HEK293 (cell line): Measurements from ENCODE around the gene ATP6V1D.

Experiments
- CTCF ChIA-PET: fragments of 350-600 bp; formaldehyde crosslinking; extraction: SDS; loops from one replicate; lab custom pipeline; 2021; ENCODE audit warnings: antibody characterized with exemption; lab: Yijun Ruan, JAX
- POLR2A ChIA-PET: fragments of 300-600 bp; formaldehyde crosslinking; extraction: SDS; loops from one replicate; lab custom pipeline; 2020; ENCODE audit warnings: antibody characterized with exemption, inconsistent platforms; lab: Yijun Ruan, JAX
- H3K27ac ChIP-seq: fragments of 200-500 bp; sonication (Bioruptor generic); 2 replicates; pipeline ENCODE4 v1.5.1; 2014; ENCODE audit warnings: low read depth, low read length, control low read depth, inconsistent platforms; ENCODE audit errors: extremely low read depth
- H3K36me3 ChIP-seq, 2 experiments: fragments of 200-500 bp in 1 of 2; sonication (Bioruptor generic) in 1 of 2; 1 replicate in 1 of 2; 2 replicates in 1 of 2; pipeline ENCODE4 v1.5.1; 2014 to 2017; ENCODE audit warnings: inconsistent platforms in 2 of 2, low read length in 2 of 2; ENCODE audit not compliant: control insufficient read depth in 2 of 2, insufficient read depth in 1 of 2
- H3K4me1 ChIP-seq: fragments of 200-500 bp; sonication (Bioruptor generic); 2 replicates; pipeline ENCODE4 v1.5.1; 2014; ENCODE audit warnings: mild to moderate bottlenecking, low read length, inconsistent platforms; ENCODE audit not compliant: control insufficient read depth, insufficient read depth
- H3K4me3 ChIP-seq: 2 replicates; pipeline ENCODE4 v1.5.1; 2011; ENCODE audit warnings: low read depth, mild to moderate bottlenecking, control low read depth, low read length, moderate library complexity
- H3K9me3 ChIP-seq: fragments of 200-500 bp; sonication (Bioruptor generic); 2 replicates; pipeline ENCODE4 v1.5.1; 2014; ENCODE audit warnings: low read depth, low read length, inconsistent platforms; ENCODE audit not compliant: control insufficient read depth, insufficient read depth
- AEBP2 ChIP-seq: fragments of 450-650 bp; formaldehyde crosslinking; IDR thresholded peaks from 2 replicates; pipeline ENCODE4 v1.5.1; 2016; ENCODE audit warnings: missing biosample characterization, missing genetic modification characterization, borderline replicate concordance
- CTCF ChIP-seq: fragments of 450-650 bp; formaldehyde crosslinking; IDR thresholded peaks from 2 replicates; pipeline ENCODE4 v1.5.1; 2016; ENCODE audit warnings: missing biosample characterization, missing genetic modification characterization
- KLF10 ChIP-seq: fragments of 450-650 bp; IDR thresholded peaks from 2 replicates; pipeline ENCODE4 v1.5.1; 2018; ENCODE audit warnings: missing biosample characterization, mild to moderate bottlenecking, missing genetic modification characterization
- KLF17 ChIP-seq: fragments of 450-650 bp; formaldehyde crosslinking; IDR thresholded peaks from 2 replicates; pipeline ENCODE4 v1.5.1; 2016; ENCODE audit warnings: missing biosample characterization, missing genetic modification characterization
- KLF8 ChIP-seq: fragments of 450-650 bp; formaldehyde crosslinking; IDR thresholded peaks from 2 replicates; pipeline ENCODE4 v1.5.1; 2016; ENCODE audit warnings: missing biosample characterization, missing genetic modification characterization
- OSR2 ChIP-seq: fragments of 450-650 bp; formaldehyde crosslinking; IDR thresholded peaks from 2 replicates; pipeline ENCODE4 v1.5.1; 2016; ENCODE audit warnings: missing biosample characterization, missing genetic modification characterization
- PRDM6 ChIP-seq: fragments of 450-650 bp; formaldehyde crosslinking; IDR thresholded peaks from 2 replicates; pipeline ENCODE4 v1.5.1; 2017; ENCODE audit warnings: missing biosample characterization, missing genetic modification characterization
- REST ChIP-seq: fragments of 450-650 bp; formaldehyde crosslinking; IDR thresholded peaks from 2 replicates; pipeline ENCODE4 v1.5.1; 2016; ENCODE audit warnings: missing biosample characterization, missing genetic modification characterization
- SCRT1 ChIP-seq: fragments of 450-650 bp; formaldehyde crosslinking; IDR thresholded peaks from 2 replicates; pipeline ENCODE4 v1.5.1; 2016; ENCODE audit warnings: missing biosample characterization, missing genetic modification characterization, borderline replicate concordance
- SP7 ChIP-seq: fragments of 450-650 bp; formaldehyde crosslinking; IDR thresholded peaks from 2 replicates; pipeline ENCODE4 v1.5.1; 2016; ENCODE audit warnings: missing biosample characterization, missing genetic modification characterization
- TRIM28 ChIP-seq: IDR thresholded peaks from 2 replicates; pipeline ENCODE4 v1.6.1; 2011; ENCODE audit warnings: low read length, control low read depth, borderline replicate concordance
- ZBTB26 ChIP-seq: fragments of 450-650 bp; formaldehyde crosslinking; optimal IDR thresholded peaks from 2 replicates; pipeline ENCODE3; 2016; ENCODE audit warnings: missing biosample characterization, mild to moderate bottlenecking, missing genetic modification characterization
- ZFP69B ChIP-seq: fragments of 450-650 bp; formaldehyde crosslinking; IDR thresholded peaks from 2 replicates; pipeline ENCODE4 v1.5.1; 2016; ENCODE audit warnings: missing biosample characterization, missing genetic modification characterization
- ZNF174 ChIP-seq: fragments of 450-650 bp; formaldehyde crosslinking; IDR thresholded peaks from 2 replicates; pipeline ENCODE4 v1.5.0; 2017; ENCODE audit warnings: missing biosample characterization, mild to moderate bottlenecking, missing genetic modification characterization
- ZNF2 ChIP-seq: fragments of 450-650 bp; formaldehyde crosslinking; IDR thresholded peaks from 2 replicates; pipeline ENCODE4 v1.5.1; 2016; ENCODE audit warnings: missing biosample characterization, missing genetic modification characterization
- ZNF266 ChIP-seq: fragments of 450-650 bp; formaldehyde crosslinking; IDR thresholded peaks from 2 replicates; pipeline ENCODE4 v1.5.1; 2016; ENCODE audit warnings: missing biosample characterization, missing genetic modification characterization, low read depth
- ZNF335 ChIP-seq: fragments of 450-650 bp; formaldehyde crosslinking; conservative IDR thresholded peaks from 2 replicates; pipeline ENCODE4 v1.5.1; 2016; ENCODE audit warnings: missing biosample characterization, missing genetic modification characterization
- ZNF416 ChIP-seq: fragments of 450-650 bp; formaldehyde crosslinking; IDR thresholded peaks from 2 replicates; pipeline ENCODE4 v1.5.1; 2016; ENCODE audit warnings: missing biosample characterization, missing genetic modification characterization
- ZNF433 ChIP-seq: fragments of 450-650 bp; formaldehyde crosslinking; IDR thresholded peaks from 2 replicates; pipeline ENCODE4 v1.5.1; 2016; ENCODE audit warnings: missing biosample characterization, missing genetic modification characterization, low read depth
- ZNF501 ChIP-seq: fragments of 450-650 bp; formaldehyde crosslinking; IDR thresholded peaks from 2 replicates; pipeline ENCODE4 v1.5.1; 2016; ENCODE audit warnings: missing biosample characterization, missing genetic modification characterization
- ZNF510 ChIP-seq: fragments of 450-650 bp; formaldehyde crosslinking; IDR thresholded peaks from 2 replicates; pipeline ENCODE4 v1.5.1; 2018; ENCODE audit warnings: mild to moderate bottlenecking, missing genetic modification characterization, missing biosample characterization; ENCODE audit not compliant: insufficient replicate concordance
- ZNF629 ChIP-seq: fragments of 450-650 bp; formaldehyde crosslinking; IDR thresholded peaks from 2 replicates; pipeline ENCODE4 v1.5.1; 2017; ENCODE audit warnings: missing biosample characterization, missing genetic modification characterization
- ZNF639 ChIP-seq: fragments of 450-650 bp; formaldehyde crosslinking; IDR thresholded peaks from 2 replicates; pipeline ENCODE4 v1.5.1; 2016; ENCODE audit warnings: missing biosample characterization, missing genetic modification characterization
- ZNF747 ChIP-seq: fragments of 450-650 bp; formaldehyde crosslinking; IDR thresholded peaks from 2 replicates; pipeline ENCODE4 v1.5.1; 2016; ENCODE audit warnings: missing biosample characterization, missing genetic modification characterization
- ZNF76 ChIP-seq: fragments of 450-650 bp; formaldehyde crosslinking; IDR thresholded peaks from 2 replicates; pipeline ENCODE4; 2016; ENCODE audit warnings: low read depth, missing biosample characterization, missing genetic modification characterization, borderline replicate concordance

The ATP6V1D gene

GRCh38 chr14:67359775-67360469, at the start of gene ATP6V1D, which contains the start of gene EIF2S1:
Gene ATP6V1D (minus strand): TSS chr14:67359804. CDS start chr14:67359698, 106 bp downstream.
Gene EIF2S1 (plus strand): TSS chr14:67360328. CDS start chr14:67364768, 4,440 bp downstream.
- POLR2A ChIA-PET = interaction anchor here (0.8 to 1.7 kb wide), 6 partner anchors 8 to 335 kb away, joined by 3 to 8 read pairs (median 6); partner anchors contain the start of genes PLEK2 and RDH11
- Histone ChIP-seq H3K4me1 (peaks cover 11% of the 10 kb centered on the region), H3K27ac (peak within 1 kb of the TSS; percentile 88), H3K36me3 (peaks cover 15 to 36% of the 10 kb centered on the region in 2 experiments), H3K9me3 (no peaks in the 10 kb centered on the region), H3K4me3 (peak within 1 kb of the TSS; percentile 97)
- CTCF ChIA-PET = interaction anchor here (0.6 to 1.9 kb wide), 29 partner anchors 9 to 841 kb away, joined by 3 to 11 read pairs (median 3); partner anchors contain the start of gene PIGH
- TF ChIP-seq ZNF629 (peak; percentile 70), ZNF76 (peak; percentile 19; the same call in 1 of the 2 replicates), ZBTB26 (tag by site-specific recombination) (peak; percentile 91), REST (tag by site-specific recombination) (no peak), ZFP69B (tag by site-specific recombination) (peak; percentile 21; the same call in 1 of the 2 replicates), AEBP2 (tag by site-specific recombination) (no peak), ZNF433 (tag by site-specific recombination) (no peak), OSR2 (tag by site-specific recombination) (no peak), SCRT1 (tag by site-specific recombination) (no peak), ZNF501 (tag by site-specific recombination) (peak; percentile 47; the same call in 1 of the 2 replicates), ZNF639 (tag by site-specific recombination) (peak; percentile 78), CTCF (tag by site-specific recombination) (peak; percentile 97), PRDM6 (tag by site-specific recombination) (no peak), ZNF510 (tag by site-specific recombination) (no peak), ZNF2 (tag by site-specific recombination) (peak; percentile 72), KLF10 (tag by site-specific recombination) (peak; percentile 63), ZNF266 (tag by site-specific recombination) (no peak), TRIM28 (peak; percentile 94), ZNF747 (no peak), ZNF416 (tag by site-specific recombination) (no peak), SP7 (peak; percentile 85), ZNF335 (tag by site-specific recombination) (peak; percentile 51; the same call in 1 of the 2 replicates), ZNF174 (tag by site-specific recombination) (no peak), KLF17 (tag by site-specific recombination) (peak; percentile 67; the same call in 1 of the 2 replicates), KLF8 (tag by site-specific recombination) (peak; percentile 90)
